H1 (cell line): ENCODE results near the gene KCNB1. TPM values are rescaled to one million over a fixed set of nuclear protein-coding genes. Genes with fewer than 3 reads are reported as not detected.

Experiments used
- CTCF ChIA-PET: fragments of 300-600 bp; sonication (Branson Sonifier 250); formaldehyde crosslinking; loops from one replicate; lab custom pipeline; 2021; ENCODE audit not compliant: partially characterized antibody; lab: Charles Lee
- POLR2A ChIA-PET: fragments of 300-600 bp; sonication (Branson Sonifier 250); formaldehyde crosslinking; loops from one replicate; lab custom pipeline; 2021; ENCODE audit warnings: inconsistent platforms; ENCODE audit not compliant: partially characterized antibody; lab: Charles Lee
- DNase-seq, 2 experiments: peaks; one replicate each; pipeline versions ENCODE4 v3.0.0 to v3.0.0-alpha.2; 2010 to 2022; ENCODE audit warnings: low spot score in 2 of 2, low read depth in 1 of 2, mixed read lengths in 1 of 2
- FAIRE-seq: peaks from 2 replicates; lab custom pipeline; 2011; peaks lifted over from hg19 to GRCh38; lab: Jason Lieb, UNC
- H2AFZ ChIP-seq: 2 replicates; pipeline ENCODE4 v1.8.1; 2012; ENCODE audit warnings: low read length, inconsistent platforms
- H2AK5ac ChIP-seq: 2 replicates; pipeline ENCODE4 v1.6.1; 2013; ENCODE audit warnings: low read depth, low read length
- H2BK120ac ChIP-seq: replicated peaks from 2 replicates; pipeline ENCODE3; 2013; ENCODE audit warnings: low read depth, low read length, inconsistent platforms
- H2BK12ac ChIP-seq: 2 replicates; pipeline ENCODE4 v1.6.1; 2013; ENCODE audit warnings: low read depth, low read length
- H2BK15ac ChIP-seq: 2 replicates; pipeline ENCODE4 v1.6.1; 2013; ENCODE audit warnings: low read length
- H2BK20ac ChIP-seq: 2 replicates; pipeline ENCODE4 v1.6.1; 2013; ENCODE audit warnings: low read length
- H2BK5ac ChIP-seq: 2 replicates; pipeline ENCODE4 v1.6.1; 2013; ENCODE audit warnings: low read depth, low read length
- H3K14ac ChIP-seq: 2 replicates; pipeline ENCODE4 v1.6.1; 2013; ENCODE audit warnings: inconsistent platforms; ENCODE audit not compliant: insufficient read length
- H3K18ac ChIP-seq: 2 replicates; pipeline ENCODE4 v1.6.1; 2013; ENCODE audit warnings: low read length; ENCODE audit errors: extremely low read depth
- H3K23ac ChIP-seq: 2 replicates; pipeline ENCODE4 v1.6.1; 2013; ENCODE audit warnings: inconsistent platforms; ENCODE audit not compliant: insufficient read length
- H3K23me2 ChIP-seq: 2 replicates; pipeline ENCODE4 v1.6.1; 2013; ENCODE audit warnings: low read depth, low read length
- H3K27ac ChIP-seq: 2 replicates; pipeline ENCODE4 v1.6.1; 2011; ENCODE audit warnings: low read depth, low read length, inconsistent platforms
- H3K27me3 ChIP-seq, 4 experiments: replicated peaks in 1 of 4; 1 replicate in 1 of 4; 2 replicates in 3 of 4; pipeline versions ENCODE4 v1.6.1 to v1.8.1; 2011 to 2013; ENCODE audit warnings: low read length in 3 of 4, mild to moderate bottlenecking in 3 of 4, inconsistent platforms in 2 of 4, mixed read lengths in 2 of 4, moderate library complexity in 1 of 4; ENCODE audit not compliant: control insufficient read depth in 3 of 4, insufficient read depth in 3 of 4; ENCODE audit errors: extremely low read depth in 1 of 4
- H3K36me3 ChIP-seq, 4 experiments: 2 replicates each; pipeline versions ENCODE4 v1.6.1 to v1.8.1; 2011 to 2013; ENCODE audit warnings: mild to moderate bottlenecking in 4 of 4, low read length in 3 of 4, moderate library complexity in 2 of 4, control low read depth in 1 of 4, inconsistent platforms in 1 of 4; ENCODE audit not compliant: insufficient read depth in 4 of 4, control insufficient read depth in 2 of 4
- H3K4ac ChIP-seq: replicated peaks from 2 replicates; pipeline ENCODE3; 2013; ENCODE audit warnings: low read length, low read depth, mixed read lengths, inconsistent platforms; ENCODE audit not compliant: insufficient read length
- H3K4me1 ChIP-seq, 4 experiments: replicated peaks in 1 of 4; 1 replicate in 1 of 4; 2 replicates in 3 of 4; pipeline versions ENCODE4 v1.6.1 to v1.8.1; 2011 to 2013; ENCODE audit warnings: low read length in 3 of 4, inconsistent platforms in 2 of 4, mixed read lengths in 1 of 4; ENCODE audit not compliant: insufficient read depth in 4 of 4, control insufficient read depth in 3 of 4
- H3K4me2 ChIP-seq, 2 experiments: 2 replicates each; pipeline versions ENCODE4 v1.6.1 to v1.8.1; 2011 to 2013; ENCODE audit warnings: low read depth in 2 of 2, low read length in 2 of 2, control low read depth in 1 of 2, inconsistent platforms in 1 of 2, mild to moderate bottlenecking in 1 of 2; ENCODE audit not compliant: insufficient read depth in 1 of 2
- H3K4me3 ChIP-seq, 4 experiments: fragments of 200-600, 300-600 bp in 1 of 4; sonication (generic), shearing (Covaris generic), sonication (Bioruptor Twin) in 1 of 4; 2 replicates each; pipeline versions ENCODE4 v1.5.1 to v1.8.1; 2011 to 2016; ENCODE audit warnings: low read length in 4 of 4, low read depth in 3 of 4, control low read depth in 2 of 4, inconsistent platforms in 2 of 4, mild to moderate bottlenecking in 2 of 4, mixed read lengths in 1 of 4, moderate library complexity in 1 of 4; ENCODE audit not compliant: insufficient read depth in 2 of 4; ENCODE audit errors: extremely low read depth in 1 of 4
- H3K56ac ChIP-seq: replicated peaks from 2 replicates; pipeline ENCODE3; 2013; ENCODE audit warnings: low read depth, mild to moderate bottlenecking, mixed read lengths, low read length, inconsistent platforms; ENCODE audit not compliant: insufficient read length
- H3K79me1 ChIP-seq: 2 replicates; pipeline ENCODE4 v1.6.1; 2013; ENCODE audit warnings: low read depth, low read length, control low read depth
- H3K79me2 ChIP-seq, 2 experiments: 2 replicates each; pipeline versions ENCODE4 v1.6.1 to v1.8.1; 2012 to 2013; ENCODE audit warnings: low read length in 2 of 2, mild to moderate bottlenecking in 2 of 2, inconsistent platforms in 1 of 2; ENCODE audit not compliant: insufficient read depth in 2 of 2, control insufficient read depth in 1 of 2
- H3K9ac ChIP-seq, 4 experiments: replicated peaks in 1 of 4; 1 replicate in 1 of 4; 2 replicates in 3 of 4; pipeline versions ENCODE4 v1.6.1 to v1.8.1; 2011 to 2013; ENCODE audit warnings: low read depth in 3 of 4, low read length in 3 of 4, control low read depth in 2 of 4, mild to moderate bottlenecking in 2 of 4, moderate library complexity in 2 of 4, inconsistent platforms in 1 of 4; ENCODE audit errors: extremely low read depth in 1 of 4
- H3K9me3 ChIP-seq, 2 experiments: 2 replicates each; pipeline versions ENCODE4 v1.6.1 to v1.8.1; 2012 to 2013; ENCODE audit warnings: mild to moderate bottlenecking in 2 of 2, moderate library complexity in 2 of 2, control low read depth in 1 of 2, inconsistent platforms in 1 of 2, low read depth in 1 of 2, low read length in 1 of 2, mixed read lengths in 1 of 2; ENCODE audit not compliant: insufficient read depth in 2 of 2
- H4K20me1 ChIP-seq, 2 experiments: replicated peaks in 1 of 2; 2 replicates each; pipeline versions ENCODE3 to v1.8.1; 2011 to 2013; ENCODE audit warnings: inconsistent platforms in 2 of 2, low read length in 2 of 2, mild to moderate bottlenecking in 1 of 2; ENCODE audit not compliant: insufficient read depth in 2 of 2, control insufficient read depth in 1 of 2
- H4K5ac ChIP-seq: 2 replicates; pipeline ENCODE4 v1.6.1; 2013; ENCODE audit warnings: low read length, low read depth, mixed read lengths, inconsistent platforms; ENCODE audit not compliant: insufficient read length
- H4K8ac ChIP-seq: 2 replicates; pipeline ENCODE4 v1.8.0; 2013; ENCODE audit warnings: mild to moderate bottlenecking, moderate library complexity, low read length, inconsistent platforms; ENCODE audit not compliant: insufficient read depth; ENCODE audit errors: extremely low read depth
- H4K91ac ChIP-seq: replicated peaks from 2 replicates; pipeline ENCODE3; 2013; ENCODE audit warnings: low read length, mixed read lengths, inconsistent platforms; ENCODE audit not compliant: insufficient read length
- RFX5 ChIP-seq: IDR thresholded peaks from 2 replicates; pipeline ENCODE4 v1.6.1; 2011; ENCODE audit warnings: low read depth, low read length, improper control_type of control experiment, borderline replicate concordance
- SP1 ChIP-seq: IDR thresholded peaks from 2 replicates; pipeline ENCODE4 v1.6.1; 2011; ENCODE audit warnings: low read depth, low read length
- SP2 ChIP-seq: IDR thresholded peaks from 2 replicates; pipeline ENCODE4 v1.6.1; 2012; ENCODE audit warnings: mild to moderate bottlenecking, low read length, inconsistent platforms
- SUZ12 ChIP-seq: fragments of 200-600 bp; sonication (generic); IDR thresholded peaks from 2 replicates; pipeline ENCODE4 v1.6.1; 2012; ENCODE audit warnings: mild to moderate bottlenecking, inconsistent platforms, low read length, moderate library complexity, mixed read lengths
- WGBS, 2 experiments: shearing (Covaris generic) in 1 of 2; methylation state at CpG; one replicate each; pipeline versions ENCODE4 v1.1.6 to v1.1.7; 2013 to 2015; ENCODE audit warnings: low lambda C conversion rate in 2 of 2, mixed read lengths in 2 of 2, inconsistent platforms in 1 of 2, low coverage in 1 of 2, missing lambda C conversion rate in 1 of 2; ENCODE audit not compliant: insufficient replicate concordance in 2 of 2, insufficient coverage in 1 of 2, insufficient read length in 1 of 2; ENCODE audit errors: extremely low coverage in 1 of 2, missing lambda C conversion rate in 1 of 2; 5-methylcytosine and 5-hydroxymethylcytosine counted together
- polyA plus RNA-seq, 7 experiments: library from polyadenylated mRNA; depleted of rRNA in 3 of 7; stranded (reverse) in 5 of 7; unstranded in 2 of 7; fragments of >200 nt in 5 of 7; fragments of 200-250 nt in 2 of 7; gene quantifications; 1 replicate in 5 of 7; 2 replicates in 1 of 7; 4 replicates in 1 of 7; pipeline versions ENCODE4 v1.2.1 to v1.2.3, GENCODE V29; 2011 to 2013; ENCODE audit warnings: missing spikeins in 2 of 7, mixed read lengths in 2 of 7
- total RNA-seq: library from RNA; stranded (reverse); fragmentation: NEBNext Ultra II Directional; extraction: Animal tissue kit (Norgen Biotek cat#: 25700); gene quantifications from 2 replicates; pipeline ENCODE4 v1.2.1, GENCODE V29; 2021
- TF ChIP-seq, protein P1 (sequence below): IDR thresholded peaks from 2 replicates; pipeline ENCODE4 v1.6.1; 2011; ENCODE audit warnings: low read depth, mild to moderate bottlenecking, low read length; ENCODE audit not compliant: insufficient read depth

Gene KCNB1
- total and polyA plus RNA-seq, 2 of the 8 experiments (the other 6 are each of a cell fraction or from before 2014, with no cell fraction given): 0.58 to 0.67 TPM

DNA sequence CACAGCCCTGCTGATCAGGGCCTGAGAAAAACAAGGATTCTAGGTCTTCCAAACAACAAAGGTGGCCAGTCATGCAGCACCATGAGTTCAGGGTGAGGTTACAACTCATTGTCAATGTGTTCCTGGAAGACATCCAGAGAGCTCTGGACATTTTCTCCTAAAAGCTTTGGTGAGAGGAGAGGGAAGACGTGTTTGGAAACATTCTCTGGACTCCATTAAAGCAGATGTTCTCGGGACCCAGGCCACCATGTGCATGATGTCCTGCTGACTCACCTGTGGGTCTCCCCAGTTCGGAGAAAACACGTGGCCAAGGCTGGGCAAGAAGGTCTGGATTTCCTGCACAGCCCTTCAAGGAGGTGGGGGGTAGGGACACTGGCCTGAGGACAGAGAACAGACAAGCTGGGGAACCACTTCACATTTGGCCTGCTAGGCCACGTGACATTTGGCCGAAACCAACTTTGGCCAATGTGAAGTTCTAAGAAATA lies 61.6 kb downstream of the KCNB1 start:
- H2AK5ac ChIP-seq: peak overlapping the region; percentile 32; the same call in 1 of the 2 replicates
- no peak overlapping the region for H2BK12ac ChIP-seq
- no peak overlapping the region for H2BK5ac ChIP-seq
- no peaks in the 10 kb centered on the region for H4K20me1 ChIP-seq
- CTCF ChIA-PET: interaction anchor here (1.0 to 1.3 kb wide), 2 partner anchors 36 to 85 kb away, joined by 4 to 5 read pairs; no protein-coding TSS in a partner anchor
- no peak overlapping the region for H3K9ac ChIP-seq
- no peak overlapping the region for H2BK15ac ChIP-seq
- no peak overlapping the region for H3K4ac ChIP-seq
- H3K27ac ChIP-seq: no peak overlapping the region
- no peaks in the 10 kb centered on the region for H3K9me3 ChIP-seq
- no peak overlapping the region for H3K18ac ChIP-seq
- no peak overlapping the region for H3K14ac ChIP-seq
- H3K23me2 ChIP-seq: no peaks in the 10 kb centered on the region; the same call in 1 of the 2 replicates
- no peak overlapping the region for H2BK20ac ChIP-seq
- H3K36me3 ChIP-seq: no peaks in the 10 kb centered on the region
- no peaks in the 10 kb centered on the region for H3K27me3 ChIP-seq
- no peak overlapping the region for H3K4me2 ChIP-seq
- POLR2A ChIA-PET: no interaction called here
- H4K8ac ChIP-seq: no peak overlapping the region
- no peak overlapping the region for H4K5ac ChIP-seq
- H3K79me1 ChIP-seq: no peaks in the 10 kb centered on the region
- H3K4me3 ChIP-seq: no peak overlapping the region
- H4K91ac ChIP-seq: no peak overlapping the region
- DNase-seq (no peak), FAIRE-seq (no peak)
- no peaks in the 10 kb centered on the region; a peak in 1 of 7 replicates for H3K4me1 ChIP-seq
- H2BK120ac ChIP-seq: no peak overlapping the region
- 91% methylated on average over 6 of the region's 6 CpGs; no CpG with 5 or more reads in 1 of the 2 experiments for WGBS, 2 experiments
- H3K56ac ChIP-seq: no peak overlapping the region
- H2AFZ ChIP-seq: no peak overlapping the region
- H3K79me2 ChIP-seq: no peaks in the 10 kb centered on the region
- H3K23ac ChIP-seq: no peak overlapping the region
- no peak for TF ChIP-seq SUZ12
- TF ChIP-seq, protein P1, sequence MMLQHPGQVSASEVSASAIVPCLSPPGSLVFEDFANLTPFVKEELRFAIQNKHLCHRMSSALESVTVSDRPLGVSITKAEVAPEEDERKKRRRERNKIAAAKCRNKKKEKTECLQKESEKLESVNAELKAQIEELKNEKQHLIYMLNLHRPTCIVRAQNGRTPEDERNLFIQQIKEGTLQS: no peak
- no peak for TF ChIP-seq SP2
- TF ChIP-seq RFX5: no peak
- no peak for TF ChIP-seq SP1
